ENCODE results near the gene PAIP2. TPM values are rescaled to one million over a fixed set of nuclear protein-coding genes. Genes with fewer than 3 reads are reported as not detected.

The PAIP2 gene
- polyA plus RNA-seq, 1 of the 3 experiments (the other 2 are of a cell fraction) = 73.2 TPM

DNA sequence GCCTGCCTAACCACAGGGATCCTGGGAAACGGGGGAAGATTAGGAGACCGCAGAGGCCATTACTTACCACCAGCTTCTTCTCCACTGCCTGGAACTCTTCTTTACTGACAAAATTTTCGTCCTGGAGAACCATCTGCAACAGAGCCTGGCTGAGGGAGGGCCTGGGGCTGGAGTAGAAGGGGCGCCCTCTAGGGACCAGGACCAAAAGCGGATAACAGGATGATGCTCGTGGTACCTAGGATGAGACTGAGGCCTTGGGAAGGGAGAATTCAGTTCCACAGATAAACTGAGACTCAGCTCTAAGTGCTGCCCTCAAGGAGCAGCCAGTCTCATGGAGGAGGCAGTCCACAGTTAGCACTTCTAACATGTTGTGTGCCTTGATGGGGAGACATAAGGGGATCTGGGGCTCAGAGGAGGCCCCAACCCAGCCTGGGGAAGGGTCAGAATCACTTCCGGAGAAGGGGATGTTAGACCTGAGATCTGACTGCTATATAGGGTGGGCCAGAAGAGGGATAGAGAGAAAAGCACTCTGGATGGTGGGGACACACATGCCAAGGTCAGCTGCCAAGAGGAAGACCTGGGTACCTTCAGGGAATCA lies 61.0 kb downstream of the PAIP2 start:
- no peak for DNase-seq
- peak overlapping the region; percentile 76 for H3K4me2 ChIP-seq
- no peaks in the 10 kb centered on the region for H3K9me3 ChIP-seq
- H3K79me2 ChIP-seq (ENCODE audit: insufficient read depth) = no peaks in the 10 kb centered on the region
- TF ChIP-seq, protein P1, sequence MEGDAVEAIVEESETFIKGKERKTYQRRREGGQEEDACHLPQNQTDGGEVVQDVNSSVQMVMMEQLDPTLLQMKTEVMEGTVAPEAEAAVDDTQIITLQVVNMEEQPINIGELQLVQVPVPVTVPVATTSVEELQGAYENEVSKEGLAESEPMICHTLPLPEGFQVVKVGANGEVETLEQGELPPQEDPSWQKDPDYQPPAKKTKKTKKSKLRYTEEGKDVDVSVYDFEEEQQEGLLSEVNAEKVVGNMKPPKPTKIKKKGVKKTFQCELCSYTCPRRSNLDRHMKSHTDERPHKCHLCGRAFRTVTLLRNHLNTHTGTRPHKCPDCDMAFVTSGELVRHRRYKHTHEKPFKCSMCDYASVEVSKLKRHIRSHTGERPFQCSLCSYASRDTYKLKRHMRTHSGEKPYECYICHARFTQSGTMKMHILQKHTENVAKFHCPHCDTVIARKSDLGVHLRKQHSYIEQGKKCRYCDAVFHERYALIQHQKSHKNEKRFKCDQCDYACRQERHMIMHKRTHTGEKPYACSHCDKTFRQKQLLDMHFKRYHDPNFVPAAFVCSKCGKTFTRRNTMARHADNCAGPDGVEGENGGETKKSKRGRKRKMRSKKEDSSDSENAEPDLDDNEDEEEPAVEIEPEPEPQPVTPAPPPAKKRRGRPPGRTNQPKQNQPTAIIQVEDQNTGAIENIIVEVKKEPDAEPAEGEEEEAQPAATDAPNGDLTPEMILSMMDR (IDR thresholded peaks at IDR 0.05) = peak; percentile 52
- TF ChIP-seq RAD21 (IDR thresholded peaks at IDR 0.05; ENCODE audit: low read length) (peak; percentile 34; the same call in 1 of the 2 replicates), JUND (IDR thresholded peaks at IDR 0.05) (no peak)
- H3K27ac ChIP-seq (ENCODE audit: low read depth in 2 of 2, low read length in 1 of 2) = peak overlapping the region in 1 of 2 experiments; percentile 94; a peak in 1 of 4 replicates
- peaks cover 0 to 2% of the 10 kb centered on the region in 2 experiments for H3K36me3 ChIP-seq (replicated peaks in 1 of 2; ENCODE audit: control insufficient read depth in 1 of 2, insufficient read depth in 2 of 2, low read length in 1 of 2)
- H3K27me3 ChIP-seq (ENCODE audit: insufficient read depth) = no peaks in the 10 kb centered on the region
- H4K20me1 ChIP-seq (ENCODE audit: insufficient read depth) = no peaks in the 10 kb centered on the region
- WGBS (ENCODE audit: low lambda C conversion rate) = 84% methylated on average over 7 of the region's 7 CpGs
- H3K4me1 ChIP-seq (ENCODE audit: control insufficient read depth in 1 of 2, insufficient read depth in 2 of 2, low read depth in 1 of 2, low read length in 1 of 2) = peaks cover 0 to 13% of the 10 kb centered on the region in 2 experiments; a peak in 1 of 4 replicates
- no peak overlapping the region for H3K4me3 ChIP-seq (ENCODE audit: low read depth in 2 of 2, low read length in 1 of 2)
- no peaks in the 10 kb centered on the region for H3K9me2 ChIP-seq
- no peak overlapping the region for H2AFZ ChIP-seq (ENCODE audit: low read depth)
- POLR2A ChIA-PET = no interaction called here
- peaks cover 8% of the 10 kb centered on the region for H3F3A ChIP-seq (replicated peaks; ENCODE audit: insufficient read depth)
- no peak overlapping the region for H3K9ac ChIP-seq
- CTCF ChIA-PET = interaction anchor here (0.8 to 3.4 kb wide), 9 partner anchors 9 to 938 kb away, joined by 3 to 29 read pairs (median 5); partner anchors contain the start of genes DNAJC18, MZB1 and PROB1

DNA sequence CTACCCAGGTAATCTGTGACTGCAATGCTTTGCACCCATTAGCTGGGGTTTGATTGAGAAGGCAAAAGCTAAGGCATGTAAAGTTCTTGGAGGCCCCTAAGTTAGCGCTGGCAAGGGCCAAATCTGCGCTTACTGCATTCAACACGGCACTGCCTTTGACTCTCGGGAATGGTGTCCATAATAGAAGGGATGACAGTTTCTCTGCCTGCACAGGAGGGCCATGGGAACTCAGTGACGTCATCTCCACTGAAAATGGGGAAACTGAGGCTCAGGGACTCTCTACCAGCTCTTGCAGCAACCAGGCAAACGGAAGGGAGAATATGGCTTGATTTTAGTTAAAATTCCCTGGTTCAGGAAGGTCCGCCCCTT lies 61.7 kb downstream of the PAIP2 start:
- Histone ChIP-seq H4K20me1 (ENCODE audit: insufficient read depth) (no peaks in the 10 kb centered on the region), H3K4me1 (ENCODE audit: control insufficient read depth in 1 of 2, insufficient read depth in 2 of 2, low read depth in 1 of 2, low read length in 1 of 2) (peaks cover 0 to 13% of the 10 kb centered on the region in 2 experiments; a peak in 1 of 4 replicates), H3K9me2 (no peaks in the 10 kb centered on the region), H3K36me3 (replicated peaks in 1 of 2; ENCODE audit: control insufficient read depth in 1 of 2, insufficient read depth in 2 of 2, low read length in 1 of 2) (peaks cover 0 to 2% of the 10 kb centered on the region in 2 experiments), H3K9ac (peak overlapping the region; percentile 74), H3K4me2 (peak overlapping the region; percentile 76), H3F3A (replicated peaks; ENCODE audit: insufficient read depth) (peaks cover 8% of the 10 kb centered on the region), H3K27ac (ENCODE audit: low read depth in 2 of 2, low read length in 1 of 2) (peak overlapping the region; percentile 94 to 95), H3K27me3 (ENCODE audit: insufficient read depth) (no peaks in the 10 kb centered on the region), H3K9me3 (no peaks in the 10 kb centered on the region), H3K79me2 (ENCODE audit: insufficient read depth) (no peaks in the 10 kb centered on the region), H2AFZ (ENCODE audit: low read depth) (peak overlapping the region; percentile 82), H3K4me3 (ENCODE audit: low read depth in 2 of 2, low read length in 1 of 2) (peak overlapping the region; percentile 57 to 66)
- ChIA-PET CTCF (interaction anchor here (1.1 to 3.4 kb wide), 6 partner anchors 11 to 939 kb away, joined by 3 to 29 read pairs (median 7); partner anchors contain the start of genes DNAJC18, MZB1 and PROB1), POLR2A (interaction anchor here (0.5 to 1.1 kb wide), 4 partner anchors 9 to 301 kb away, joined by 3 to 5 read pairs (median 4); partner anchors contain the start of genes DNAJC18 and PROB1)
- TF ChIP-seq, protein P2, sequence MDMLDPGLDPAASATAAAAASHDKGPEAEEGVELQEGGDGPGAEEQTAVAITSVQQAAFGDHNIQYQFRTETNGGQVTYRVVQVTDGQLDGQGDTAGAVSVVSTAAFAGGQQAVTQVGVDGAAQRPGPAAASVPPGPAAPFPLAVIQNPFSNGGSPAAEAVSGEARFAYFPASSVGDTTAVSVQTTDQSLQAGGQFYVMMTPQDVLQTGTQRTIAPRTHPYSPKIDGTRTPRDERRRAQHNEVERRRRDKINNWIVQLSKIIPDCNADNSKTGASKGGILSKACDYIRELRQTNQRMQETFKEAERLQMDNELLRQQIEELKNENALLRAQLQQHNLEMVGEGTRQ (IDR thresholded peaks at IDR 0.05; ENCODE audit: borderline replicate concordance, low read depth, low read length) = no peak
- no peak for TF ChIP-seq FOXM1 (IDR thresholded peaks at IDR 0.05; ENCODE audit: low read depth)
- TF ChIP-seq JUND (IDR thresholded peaks at IDR 0.05) = no peak
- TF ChIP-seq TEAD4 (IDR thresholded peaks at IDR 0.05; ENCODE audit: borderline replicate concordance, insufficient read depth) = no peak
- TF ChIP-seq SMC3 (IDR thresholded peaks at IDR 0.05; ENCODE audit: low read depth, low read length) = no peak
- WGBS (ENCODE audit: low lambda C conversion rate) = 16% methylated on average over 7 of the region's 7 CpGs
- no peak for DNase-seq

All from SK-N-SH (cell line).